K562 (cell line): Measurements from ENCODE around the gene TBX1. TPM values are rescaled to one million over a fixed set of nuclear protein-coding genes. Genes with fewer than 3 reads are reported as not detected.

ENCODE experiments used
- ATAC-seq: fragments of 200-7000 bp; cut with Tn5 transposase; 3 replicates; pipeline ENCODE4 v1.9.1; 2020; ENCODE audit warnings: moderate library complexity
- BruUV-seq: library from RNA; stranded (reverse); fragments of 400-500 nt; replicated peaks from 2 replicates; lab custom pipeline; 2021; lab: Mats Ljungman, UMichigan
- CTCF ChIA-PET: fragments of 300-600 bp; formaldehyde crosslinking; extraction: SDS; loops from one replicate; lab custom pipeline; 2021; ENCODE audit warnings: low intra/inter-chr PET ratio; lab: Yijun Ruan, JAX
- POLR2A ChIA-PET: fragments of 300-600, 350-650 bp; sonication (Branson Sonifier 250); formaldehyde crosslinking; extraction: SDS; loops from one replicate; lab custom pipeline; 2021; ENCODE audit warnings: antibody characterized with exemption, inconsistent platforms; lab: Yijun Ruan, JAX
- DNase-seq, 4 experiments: peaks; one replicate each; pipeline versions ENCODE4 v3.0.0 to v3.0.0-alpha.2; 2011 to 2018; ENCODE audit warnings: low spot score in 3 of 4, mixed read lengths in 3 of 4; ENCODE audit errors: extremely low read depth in 1 of 4
- FAIRE-seq: peaks from 2 replicates; lab custom pipeline; 2011; peaks lifted over from hg19 to GRCh38; lab: Jason Lieb, UNC
- H2AFZ ChIP-seq: 2 replicates; pipeline ENCODE4 v1.6.0; 2011; ENCODE audit warnings: low read depth, low read length, control low read depth, inconsistent platforms
- H3K27ac ChIP-seq: fragments of 200-600 bp; 3 replicates; pipeline ENCODE4 v1.8.0; 2011; ENCODE audit warnings: low read depth, mild to moderate bottlenecking, control low read depth, inconsistent platforms, low read length, moderate library complexity, mixed read lengths; ENCODE audit errors: extremely low read depth
- H3K27me3 ChIP-seq, 2 experiments: fragments of 300-600 bp in 1 of 2; 2 replicates in 1 of 2; 3 replicates in 1 of 2; pipeline versions ENCODE4 v1.6.0 to v1.8.0; 2011; ENCODE audit warnings: inconsistent platforms in 2 of 2, low read length in 2 of 2, mild to moderate bottlenecking in 1 of 2, mixed read lengths in 1 of 2, moderate library complexity in 1 of 2; ENCODE audit not compliant: control insufficient read depth in 2 of 2, insufficient read depth in 2 of 2
- H3K36me3 ChIP-seq: fragments of 300-600 bp; 3 replicates; pipeline ENCODE4 v1.8.0; 2011; ENCODE audit warnings: mild to moderate bottlenecking, low read length, inconsistent platforms; ENCODE audit not compliant: control insufficient read depth, insufficient read depth
- H3K4me1 ChIP-seq, 2 experiments: fragments of 200-600 bp in 1 of 2; replicated peaks in 1 of 2; 2 replicates in 1 of 2; 3 replicates in 1 of 2; pipeline versions ENCODE4 v1.5.1 to v1.8.0; 2011; ENCODE audit warnings: inconsistent platforms in 2 of 2, low read length in 2 of 2, mild to moderate bottlenecking in 1 of 2, mixed read lengths in 1 of 2, moderate library complexity in 1 of 2; ENCODE audit not compliant: control insufficient read depth in 2 of 2, insufficient read depth in 2 of 2
- H3K4me2 ChIP-seq: 2 replicates; pipeline ENCODE4 v1.6.1; 2011; ENCODE audit warnings: low read length, control low read depth, inconsistent platforms, mixed read lengths; ENCODE audit not compliant: insufficient read depth
- H3K4me3 ChIP-seq: fragments of 200-600 bp; sonication (generic), shearing (Covaris generic); 2 replicates; pipeline ENCODE4 v1.5.1; 2016; ENCODE audit warnings: control low read depth, inconsistent platforms
- H3K79me2 ChIP-seq: fragments of 200-600 bp; 3 replicates; pipeline ENCODE4 v1.8.0; 2011; ENCODE audit warnings: low read length, inconsistent platforms; ENCODE audit not compliant: control insufficient read depth, insufficient read depth
- H3K9ac ChIP-seq, 2 experiments: 2 replicates each; pipeline versions ENCODE4 v1.6.0 to v1.6.1; 2011; ENCODE audit warnings: low read depth in 2 of 2, low read length in 2 of 2, control low read depth in 1 of 2, inconsistent platforms in 1 of 2, mild to moderate bottlenecking in 1 of 2, mixed read lengths in 1 of 2; ENCODE audit not compliant: insufficient read depth in 1 of 2
- H3K9me1 ChIP-seq: one replicate; pipeline ENCODE4 v1.6.0; 2011; ENCODE audit warnings: inconsistent platforms, mild to moderate bottlenecking, low read length, moderate library complexity; ENCODE audit not compliant: control insufficient read depth, insufficient read depth
- H3K9me3 ChIP-seq: replicated peaks from 2 replicates; pipeline ENCODE4 v1.5.1; 2011; ENCODE audit warnings: low read depth, low read length, inconsistent platforms; ENCODE audit not compliant: control insufficient read depth, insufficient read depth
- H4K20me1 ChIP-seq: replicated peaks from 2 replicates; pipeline ENCODE4 v1.6.1; 2011; ENCODE audit warnings: low read length, inconsistent platforms, mixed read lengths; ENCODE audit not compliant: control insufficient read depth, insufficient read depth
- CHD4 ChIP-seq: fragments of 200-600 bp; sonication (generic); IDR thresholded peaks from 3 replicates; pipeline ENCODE4 v1.6.1; 2012; ENCODE audit warnings: low read depth, mild to moderate bottlenecking, mixed read lengths, low read length, inconsistent platforms; ENCODE audit not compliant: insufficient read depth, insufficient replicate concordance, poor library complexity, severe bottlenecking
- KLF1 ChIP-seq: fragments of 450-650 bp; IDR thresholded peaks from 2 replicates; pipeline ENCODE4 v1.6.1; 2016; ENCODE audit warnings: missing genetic modification characterization, missing compliant biosample characterization
- KLF16 ChIP-seq: IDR thresholded peaks from 2 replicates; pipeline ENCODE4 v1.6.1; 2016; ENCODE audit warnings: antibody characterized with exemption
- POLR2G ChIP-seq: fragments of 200-400 bp; formaldehyde crosslinking; IDR thresholded peaks from 2 replicates; pipeline ENCODE4 v1.6.1; 2017; ENCODE audit warnings: low read depth, mild to moderate bottlenecking, antibody characterized with exemption, low read length, moderate library complexity
- PTTG1 ChIP-seq: fragments of 450-650 bp; IDR thresholded peaks from 2 replicates; pipeline ENCODE4 v1.6.1; 2016; ENCODE audit warnings: low read depth, mild to moderate bottlenecking, missing genetic modification characterization, missing compliant biosample characterization
- RBFOX2 ChIP-seq: fragments of 200-400 bp; formaldehyde crosslinking; IDR thresholded peaks from 2 replicates; pipeline ENCODE4 v1.6.1; 2017; ENCODE audit warnings: low read depth, mild to moderate bottlenecking, low read length, moderate library complexity
- RHOXF2B ChIP-seq: fragments of 250-450 bp; sonication (Bioruptor Pico); conservative IDR thresholded peaks from 2 replicates; pipeline ENCODE4 v1.5.1; 2021
- SMC3 ChIP-seq: conservative IDR thresholded peaks from 2 replicates; pipeline ENCODE4 v1.6.1; 2011; ENCODE audit warnings: low read depth, low read length, improper control_type of control experiment; ENCODE audit not compliant: insufficient read depth
- TCF7L2 ChIP-seq: fragments of 150-350 bp; IDR thresholded peaks from 2 replicates; pipeline ENCODE4 v1.6.1; 2016; ENCODE audit warnings: low read depth, mild to moderate bottlenecking, low read length, moderate library complexity
- THRAP3 ChIP-seq: fragments of 450-650 bp; IDR thresholded peaks from 2 replicates; pipeline ENCODE4 v1.6.1; 2016; ENCODE audit warnings: mild to moderate bottlenecking, inconsistent platforms, borderline replicate concordance
- WGBS: fragments of 100-300 bp; shearing (Covaris generic); methylation state at CpG from one replicate; pipeline ENCODE4 v1.1.6; 2016; ENCODE audit warnings: low coverage, mixed read lengths; ENCODE audit not compliant: insufficient coverage; ENCODE audit errors: missing lambda C conversion rate; 5-methylcytosine and 5-hydroxymethylcytosine counted together
- in situ Hi-C: fragments of 300-500 bp; cut with MboI; formaldehyde crosslinking; loops from 4 replicates; pipeline ENCODE4 v1.15.0; 2018; ENCODE audit warnings: inconsistent platforms, mixed read lengths
- intact Hi-C: fragments of 100-400 bp; cut with micrococcal nuclease; formaldehyde crosslinking; loops from 2 replicates; pipeline ENCODE4 v1.14.2; 2022
- polyA plus RNA-seq, 8 experiments: library from polyadenylated mRNA; depleted of rRNA in 4 of 8; stranded (reverse) in 5 of 8; unstranded in 3 of 8; fragments of >200 nt; fragmentation: Nextera tagmentation in 2 of 8; fragmentation: Illumina TruSeq in 1 of 8; extraction: Ambion mirVana in 2 of 8; extraction: Trizol in 1 of 8; gene quantifications; 2 replicates each; pipeline versions ENCODE4 v1.2.1 to v1.2.3, GENCODE V29; 2011 to 2014; ENCODE audit warnings: inconsistent platforms in 1 of 8, missing spikeins in 1 of 8
- total RNA-seq, 7 experiments: library from RNA; depleted of rRNA in 6 of 7; stranded (reverse); fragments of >200 nt in 6 of 7; fragmentation: Illumina TruSeq in 2 of 7; extraction: Trizol in 2 of 7; gene quantifications; 2 replicates each; pipeline versions ENCODE4 v1.2.1 to v1.2.3, GENCODE V29; 2011 to 2021; ENCODE audit warnings: low replicate concordance in 1 of 7
- TF ChIP-seq, protein P1 (sequence below), 2 experiments: fragments of 200-800 bp in 1 of 2; sonication (Bioruptor generic) in 1 of 2; sonication (generic) in 1 of 2; formaldehyde crosslinking in 1 of 2; IDR thresholded peaks in 1 of 2; conservative IDR thresholded peaks in 1 of 2; 2 replicates each; pipeline versions ENCODE4 v1.5.0 to v1.6.1; 2016 to 2020; ENCODE audit warnings: missing compliant biosample characterization in 1 of 2, missing genetic modification characterization in 1 of 2, missing genetic modification reagents in 1 of 2
- TF ChIP-seq, protein P2 (sequence below): sonication (generic); formaldehyde crosslinking; IDR thresholded peaks from 2 replicates; pipeline ENCODE4 v1.8.1; 2023; ENCODE audit warnings: mild to moderate bottlenecking, missing genetic modification reagents
- TF ChIP-seq, protein P3 (sequence below): fragments of 250-450 bp; sonication (Bioruptor Pico); IDR thresholded peaks from 2 replicates; pipeline ENCODE4 v1.9.0; 2021; ENCODE audit warnings: mild to moderate bottlenecking, inconsistent platforms

The TBX1 gene
- total and polyA plus RNA-seq, 9 of the 15 experiments (the other 6 are each of a cell fraction or from before 2014, with no cell fraction given), result 0.07 to 35.0 (median 3.9) TPM

DNA sequence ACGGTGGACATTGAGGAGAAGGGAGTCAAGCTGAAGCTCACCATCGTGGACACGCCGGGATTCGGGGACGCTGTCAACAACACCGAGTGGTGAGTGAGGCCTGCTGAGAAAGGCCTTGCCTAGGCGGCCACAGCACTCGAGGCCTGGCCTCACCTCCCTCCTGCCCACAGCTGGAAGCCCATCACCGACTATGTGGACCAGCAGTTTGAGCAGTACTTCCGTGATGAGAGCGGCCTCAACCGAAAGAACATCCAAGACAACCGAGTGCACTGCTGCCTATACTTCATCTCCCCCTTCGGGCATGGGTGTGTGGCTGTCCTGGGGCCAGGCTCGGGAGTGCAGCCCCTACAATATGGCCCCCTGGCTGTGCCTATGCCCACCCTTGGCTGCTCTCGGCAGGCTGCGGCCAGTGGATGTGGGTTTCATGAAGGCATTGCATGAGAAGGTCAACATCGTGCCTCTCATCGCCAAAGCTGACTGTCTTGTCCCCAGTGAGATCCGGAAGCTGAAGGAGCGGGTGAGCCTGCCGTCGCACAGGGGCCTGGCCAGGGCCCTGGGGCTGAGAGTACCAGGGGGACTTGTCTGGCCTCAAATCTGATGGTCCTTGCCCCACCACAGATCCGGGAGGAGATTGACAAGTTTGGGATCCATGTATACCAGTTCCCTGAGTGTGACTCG is 40.3 kb upstream of the TBX1 start (continued):
- TF ChIP-seq, protein P1, sequence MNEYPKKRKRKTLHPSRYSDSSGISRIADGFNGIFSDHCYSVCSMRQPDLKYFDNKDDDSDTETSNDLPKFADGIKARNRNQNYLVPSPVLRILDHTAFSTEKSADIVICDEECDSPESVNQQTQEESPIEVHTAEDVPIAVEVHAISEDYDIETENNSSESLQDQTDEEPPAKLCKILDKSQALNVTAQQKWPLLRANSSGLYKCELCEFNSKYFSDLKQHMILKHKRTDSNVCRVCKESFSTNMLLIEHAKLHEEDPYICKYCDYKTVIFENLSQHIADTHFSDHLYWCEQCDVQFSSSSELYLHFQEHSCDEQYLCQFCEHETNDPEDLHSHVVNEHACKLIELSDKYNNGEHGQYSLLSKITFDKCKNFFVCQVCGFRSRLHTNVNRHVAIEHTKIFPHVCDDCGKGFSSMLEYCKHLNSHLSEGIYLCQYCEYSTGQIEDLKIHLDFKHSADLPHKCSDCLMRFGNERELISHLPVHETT (CRISPR knock-in tag; conservative IDR thresholded peaks at IDR 0.05 in 1 of 2, IDR thresholded peaks at IDR 0.05 in 1 of 2), result no peak
- TF ChIP-seq PTTG1 (tag) (no peak), THRAP3 (no peak), SMC3 (0 out of 2 replicates have a peak, but pooled peaks have one; percentile 8), CHD4 (peak; percentile 23), KLF1 (tag) (no peak; the same call in 1 of the 2 replicates)

GRCh38 chr22:19720999-19721329 is 39.6 kb upstream of the TBX1 start:
- ChIA-PET CTCF (no interaction called here), POLR2A (interaction anchor here (0.6 to 2.7 kb wide), 10 partner anchors 11 to 542 kb away, joined by 3 to 8 read pairs (median 4); no protein-coding TSS in a partner anchor)
- Histone ChIP-seq H3K4me1 (peaks cover 61 to 97% of the 10 kb centered on the region in 2 experiments), H3K27me3 (no peaks in the 10 kb centered on the region), H3K4me2 (no peak overlapping the region), H3K27ac (no peak overlapping the region), H4K20me1 (peaks cover 42% of the 10 kb centered on the region), H3K9ac (peak overlapping the region in 1 of 2 experiments; percentile 2; a peak in 2 of 4 replicates), H3K4me3 (no peak overlapping the region), H3K9me3 (0 out of 2 replicates have a peak, but pooled peaks cover 2% of the 10 kb centered on the region), H3K9me1 (peaks cover 27% of the 10 kb centered on the region), H3K36me3 (peaks cover 40% of the 10 kb centered on the region), H2AFZ (no peak overlapping the region), H3K79me2 (peaks cover 51% of the 10 kb centered on the region)
- intact Hi-C loops (loop anchor here (5.0 kb wide), 1 partner anchor 424 kb away; no protein-coding TSS in a partner anchor), in situ Hi-C loops (loop anchor here (10.0 kb wide), 1 partner anchor 394 kb away; the partner anchor contains the start of genes RANBP1 and TRMT2A)
- DNase-seq, result no peak
- ATAC-seq, result no peak
- no peak for FAIRE-seq
- no TSS peak for BruUV-seq
- WGBS, result 91% methylated on average over 2 of the region's 2 CpGs
- TF ChIP-seq TCF7L2, result no peak
- TF ChIP-seq RHOXF2B, result 0 out of 2 replicates have a peak, but pooled peaks have one; percentile 61
- TF ChIP-seq KLF16, result no peak
- peak; percentile 3; the same call in 1 of the 2 replicates for TF ChIP-seq RBFOX2
- TF ChIP-seq, protein P2, sequence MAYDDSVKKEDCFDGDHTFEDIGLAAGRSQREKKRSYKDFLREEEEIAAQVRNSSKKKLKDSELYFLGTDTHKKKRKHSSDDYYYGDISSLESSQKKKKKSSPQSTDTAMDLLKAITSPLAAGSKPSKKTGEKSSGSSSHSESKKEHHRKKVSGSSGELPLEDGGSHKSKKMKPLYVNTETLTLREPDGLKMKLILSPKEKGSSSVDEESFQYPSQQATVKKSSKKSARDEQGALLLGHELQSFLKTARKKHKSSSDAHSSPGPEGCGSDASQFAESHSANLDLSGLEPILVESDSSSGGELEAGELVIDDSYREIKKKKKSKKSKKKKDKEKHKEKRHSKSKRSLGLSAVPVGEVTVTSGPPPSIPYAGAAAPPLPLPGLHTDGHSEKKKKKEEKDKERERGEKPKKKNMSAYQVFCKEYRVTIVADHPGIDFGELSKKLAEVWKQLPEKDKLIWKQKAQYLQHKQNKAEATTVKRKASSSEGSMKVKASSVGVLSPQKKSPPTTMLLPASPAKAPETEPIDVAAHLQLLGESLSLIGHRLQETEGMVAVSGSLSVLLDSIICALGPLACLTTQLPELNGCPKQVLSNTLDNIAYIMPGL (CRISPR knock-in tag), result 0 out of 2 replicates have a peak, but pooled peaks have one; percentile 8
- TF ChIP-seq, protein P3, sequence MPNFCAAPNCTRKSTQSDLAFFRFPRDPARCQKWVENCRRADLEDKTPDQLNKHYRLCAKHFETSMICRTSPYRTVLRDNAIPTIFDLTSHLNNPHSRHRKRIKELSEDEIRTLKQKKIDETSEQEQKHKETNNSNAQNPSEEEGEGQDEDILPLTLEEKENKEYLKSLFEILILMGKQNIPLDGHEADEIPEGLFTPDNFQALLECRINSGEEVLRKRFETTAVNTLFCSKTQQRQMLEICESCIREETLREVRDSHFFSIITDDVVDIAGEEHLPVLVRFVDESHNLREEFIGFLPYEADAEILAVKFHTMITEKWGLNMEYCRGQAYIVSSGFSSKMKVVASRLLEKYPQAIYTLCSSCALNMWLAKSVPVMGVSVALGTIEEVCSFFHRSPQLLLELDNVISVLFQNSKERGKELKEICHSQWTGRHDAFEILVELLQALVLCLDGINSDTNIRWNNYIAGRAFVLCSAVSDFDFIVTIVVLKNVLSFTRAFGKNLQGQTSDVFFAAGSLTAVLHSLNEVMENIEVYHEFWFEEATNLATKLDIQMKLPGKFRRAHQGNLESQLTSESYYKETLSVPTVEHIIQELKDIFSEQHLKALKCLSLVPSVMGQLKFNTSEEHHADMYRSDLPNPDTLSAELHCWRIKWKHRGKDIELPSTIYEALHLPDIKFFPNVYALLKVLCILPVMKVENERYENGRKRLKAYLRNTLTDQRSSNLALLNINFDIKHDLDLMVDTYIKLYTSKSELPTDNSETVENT (CRISPR knock-in tag), result no peak
- TF ChIP-seq POLR2G, result 0 out of 2 replicates have a peak, but pooled peaks have one; percentile 13
